ENCODE measurements around the gene RTN4IP1. TPM values are rescaled to one million over a fixed set of nuclear protein-coding genes. Genes with fewer than 3 reads are reported as not detected.
"Not testable (repeated sequence)": the region's sequence is repeated elsewhere in the genome, so short reads cannot be mapped to it uniquely, and the experiment has no call there.

The RTN4IP1 gene
- total RNA-seq, 6 donors from 2014 or later, result 1.6 to 5.9 (median 4.3) TPM

- TF ChIP-seq POLR2A (IDR thresholded peaks at IDR 0.05), result no peak
- no peak for TF ChIP-seq POLR2AphosphoS5 (IDR thresholded peaks at IDR 0.05)
- TF ChIP-seq CTCF (IDR thresholded peaks at IDR 0.05), result no peak
- no peak for TF ChIP-seq EP300 (IDR thresholded peaks at IDR 0.05)
- H3K4me3 ChIP-seq, result peak overlapping the region; percentile 63 to 83 (median 70)
- H3K36me3 ChIP-seq, result no peaks in the 10 kb centered on the region
- 64 to 73% methylated on average over 5 of the region's 5 CpGs for WGBS, 2 donors
- no peak overlapping the region for H3K27ac ChIP-seq
- ATAC-seq (ENCODE audit: low FRiP score in 2 of 2) (no peak), DNase-seq (no peak)
- no peaks in the 10 kb centered on the region for H3K9me3 ChIP-seq
- peaks cover 8 to 21% (median 16%) of the 10 kb centered on the region in 4 donors for H3K4me1 ChIP-seq
- H3K27me3 ChIP-seq, result no peaks in the 10 kb centered on the region
Measured at GRCh38 chr6:106630366-106630765, 1.1 kb upstream of the RTN4IP1 start.

GRCh38 chr6:106629859-106630163 is 513 bp upstream of the RTN4IP1 start:
- peaks cover 8 to 21% (median 16%) of the 10 kb centered on the region in 4 donors for H3K4me1 ChIP-seq

GRCh38 chr6:106628658-106629102 is 618 bp downstream of the RTN4IP1 start:
- peak in 1 of 2 donors; percentile 20 for ATAC-seq (ENCODE audit: low FRiP score in 2 of 2)
- WGBS, 2 donors, result 31 to 32% methylated on average over 7 of the region's 7 CpGs
- H3K27ac ChIP-seq, result peak overlapping the region; percentile 75 to 85 (median 82)

More at GRCh38 chr6:106629859-106630163, 513 bp upstream of the RTN4IP1 start:
- Histone ChIP-seq H3K4me3 (peak overlapping the region; percentile 63 to 83 (median 70)), H3K36me3 (no peaks in the 10 kb centered on the region), H3K9me3 (no peaks in the 10 kb centered on the region), H3K27ac (peak overlapping the region; percentile 75 to 85 (median 82)), H3K27me3 (no peaks in the 10 kb centered on the region)
- 1 to 2% methylated on average over 11 to 14 of the region's 14 CpGs for WGBS, 2 donors
- no peak for TF ChIP-seq POLR2A (IDR thresholded peaks at IDR 0.05)
- ATAC-seq (ENCODE audit: low FRiP score in 2 of 2) (no peak), DNase-seq (no peak)

GRCh38 chr6:106627760-106628159 is 1.5 kb downstream of the RTN4IP1 start:
- H3K36me3 ChIP-seq; H3K27me3 ChIP-seq; ATAC-seq (ENCODE audit: low FRiP score in 2 of 2); H3K9me3 ChIP-seq; DNase-seq; H3K27ac ChIP-seq; H3K4me3 ChIP-seq: not testable (repeated sequence)
- H3K4me1 ChIP-seq, result peaks cover 8 to 21% (median 16%) of the 10 kb centered on the region in 4 donors
- 89 to 94% methylated on average over 16 of the region's 16 CpGs for WGBS, 2 donors

More at GRCh38 chr6:106628658-106629102, 618 bp downstream of the RTN4IP1 start:
- no peaks in the 10 kb centered on the region for H3K27me3 ChIP-seq
- peaks cover 8 to 21% (median 16%) of the 10 kb centered on the region in 4 donors for H3K4me1 ChIP-seq
- no peak for DNase-seq
- peak overlapping the region; percentile 63 to 83 (median 70) for H3K4me3 ChIP-seq
- H3K9me3 ChIP-seq, result no peaks in the 10 kb centered on the region
- no peaks in the 10 kb centered on the region for H3K36me3 ChIP-seq
- TF ChIP-seq CTCF (IDR thresholded peaks at IDR 0.05), result no peak
- no peak for TF ChIP-seq POLR2A (IDR thresholded peaks at IDR 0.05)
- no peak for TF ChIP-seq EP300 (IDR thresholded peaks at IDR 0.05)
- no peak for TF ChIP-seq POLR2AphosphoS5 (IDR thresholded peaks at IDR 0.05)

- no peak for TF ChIP-seq EP300 (IDR thresholded peaks at IDR 0.05)
- no peak for TF ChIP-seq CTCF (IDR thresholded peaks at IDR 0.05)
- no peak for TF ChIP-seq POLR2A (IDR thresholded peaks at IDR 0.05)
- TF ChIP-seq POLR2AphosphoS5 (IDR thresholded peaks at IDR 0.05), result no peak
- Histone ChIP-seq H3K36me3 (peaks cover 0 to 4% (median 0%) of the 10 kb centered on the region in 4 donors), H3K4me1 (peaks cover 8 to 21% (median 16%) of the 10 kb centered on the region in 4 donors), H3K27ac (no peak overlapping the region), H3K27me3 (no peaks in the 10 kb centered on the region), H3K9me3 (no peaks in the 10 kb centered on the region), H3K4me3 (no peak overlapping the region)
- WGBS, 2 donors, result 32 to 45% methylated on average over 2 of the region's 2 CpGs
- ATAC-seq (ENCODE audit: low FRiP score in 2 of 2) (no peak), DNase-seq (no peak)
Measured at GRCh38 chr6:106626485-106626884, 2.8 kb downstream of the RTN4IP1 start.

GRCh38 chr6:106623039-106623438 is 6.3 kb downstream of the RTN4IP1 start:
- ATAC-seq (ENCODE audit: low FRiP score in 2 of 2), result no peak
- Histone ChIP-seq H3K36me3 (peaks cover 0 to 4% (median 0%) of the 10 kb centered on the region in 4 donors), H3K27ac (no peak overlapping the region), H3K27me3 (no peaks in the 10 kb centered on the region), H3K4me3 (no peak overlapping the region), H3K9me3 (no peaks in the 10 kb centered on the region), H3K4me1 (peaks cover 0 to 3% (median under 1%) of the 10 kb centered on the region in 4 donors)
- TF ChIP-seq CTCF (IDR thresholded peaks at IDR 0.05), result no peak
- TF ChIP-seq POLR2AphosphoS5 (IDR thresholded peaks at IDR 0.05), result no peak
- no peak for TF ChIP-seq EP300 (IDR thresholded peaks at IDR 0.05)
- no peak for DNase-seq
- WGBS, 2 donors, result 64 to 96% methylated on average over 1 of the region's 1 CpG

Data from upper lobe of left lung (tissue), 6 donors.